NCI-H1092 (cell line): Measurements from ENCODE around the gene R3HCC1L.

Experiments used
- DNase-seq: peaks from one replicate; lab custom pipeline; 2025; lab: John Stamatoyannopoulos, UW

Gene R3HCC1L

DNA sequence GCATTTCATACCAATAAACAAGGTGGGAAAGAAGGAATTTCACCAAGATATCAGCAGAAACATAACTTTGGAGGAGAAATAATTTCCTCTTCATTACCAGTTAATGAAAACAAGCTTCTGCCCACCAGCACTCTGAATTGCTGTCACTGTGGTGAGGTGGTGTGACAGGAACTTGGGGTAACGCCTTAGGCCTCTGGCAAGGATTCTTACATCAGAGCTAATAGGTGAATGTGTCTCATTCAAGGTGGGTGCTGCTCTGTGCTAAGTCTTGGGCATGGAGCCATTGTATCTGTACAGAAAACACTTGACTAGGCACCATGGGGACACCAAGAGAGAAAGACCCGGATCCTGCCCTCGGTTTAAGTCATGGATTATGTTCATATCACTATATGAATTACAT lies 141.9 kb downstream of the R3HCC1L start:
- no peak for DNase-seq

DNA sequence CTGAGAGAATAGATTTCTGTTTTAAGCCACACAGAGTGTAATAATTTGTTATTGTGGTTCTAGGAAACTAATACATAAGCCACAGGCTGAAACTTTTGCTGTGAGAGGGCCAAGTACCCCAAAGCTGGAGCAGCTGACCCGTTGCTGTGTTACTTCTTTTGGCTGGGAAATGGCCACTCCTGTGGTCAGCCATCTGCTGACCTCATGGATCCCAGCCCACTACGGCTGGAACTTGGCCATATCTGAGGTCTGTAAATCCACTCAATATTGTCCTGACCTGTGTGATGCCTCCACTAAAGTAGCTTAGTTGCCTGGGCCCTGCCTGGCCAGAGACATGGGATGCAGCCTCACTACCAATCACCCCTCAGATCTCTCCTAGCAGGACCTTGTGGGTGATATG lies 151.0 kb downstream of the R3HCC1L start:
- no peak for DNase-seq

DNA sequence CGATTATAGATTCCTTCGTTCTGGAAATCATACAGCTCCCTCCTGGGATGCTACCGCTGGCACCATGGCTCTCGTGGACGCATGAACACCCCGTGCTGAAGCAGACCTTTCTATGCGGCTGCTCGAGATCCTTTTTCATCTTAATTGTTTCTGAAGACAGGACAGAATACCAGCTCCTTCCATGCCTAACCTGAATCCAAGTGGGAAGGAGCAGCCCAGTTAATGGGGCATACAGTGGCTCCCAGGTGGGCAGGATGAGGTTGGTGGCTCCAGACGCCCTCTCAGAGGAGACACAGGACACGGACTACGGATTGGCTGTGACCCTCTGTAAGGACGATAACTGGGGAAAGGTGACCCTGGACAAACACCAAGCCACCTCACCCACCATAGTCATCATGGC lies 152.0 kb downstream of the R3HCC1L start:
- no peak for DNase-seq

DNA sequence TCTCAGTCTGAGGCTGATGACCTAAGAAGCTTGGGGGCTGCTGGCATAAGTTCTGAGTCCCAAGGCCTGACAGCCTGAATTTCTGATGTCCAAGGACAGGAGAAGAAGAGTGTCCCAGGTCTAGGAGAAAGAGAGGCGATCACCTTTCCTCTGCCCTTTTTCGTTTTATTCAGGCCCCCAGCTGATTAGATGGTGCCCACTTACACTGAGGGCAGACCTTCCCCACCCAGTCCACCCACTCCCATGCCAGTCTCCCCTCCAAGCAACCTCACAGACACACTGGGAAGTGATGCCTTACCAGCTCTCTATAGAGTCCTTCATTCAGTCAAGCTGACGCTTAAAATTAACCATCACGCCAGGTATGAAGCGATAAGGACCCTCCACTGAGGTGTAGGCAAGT lies 152.9 kb downstream of the R3HCC1L start:
- no peak for DNase-seq

DNA sequence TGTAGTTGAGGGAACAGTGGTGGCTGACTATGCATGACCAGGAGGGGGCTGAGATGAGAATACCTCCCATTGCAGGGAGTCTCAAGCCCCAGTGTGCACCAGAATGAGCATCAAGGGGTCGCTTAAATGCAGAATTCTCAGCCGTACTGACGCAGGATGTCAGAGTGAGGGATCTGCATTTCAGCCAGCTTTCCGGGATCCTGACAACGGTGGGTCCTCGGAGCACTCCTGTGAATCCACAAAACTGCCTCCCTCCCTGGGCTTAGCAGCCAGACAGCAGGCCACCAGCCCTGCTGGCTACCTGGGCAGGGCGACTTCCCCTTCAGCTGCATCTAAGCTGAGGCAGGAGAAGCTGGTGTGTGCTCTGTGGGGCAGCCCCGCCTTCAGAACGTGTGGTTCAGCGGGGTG lies 155.3 kb downstream of the R3HCC1L start:
- no peak for DNase-seq

DNA sequence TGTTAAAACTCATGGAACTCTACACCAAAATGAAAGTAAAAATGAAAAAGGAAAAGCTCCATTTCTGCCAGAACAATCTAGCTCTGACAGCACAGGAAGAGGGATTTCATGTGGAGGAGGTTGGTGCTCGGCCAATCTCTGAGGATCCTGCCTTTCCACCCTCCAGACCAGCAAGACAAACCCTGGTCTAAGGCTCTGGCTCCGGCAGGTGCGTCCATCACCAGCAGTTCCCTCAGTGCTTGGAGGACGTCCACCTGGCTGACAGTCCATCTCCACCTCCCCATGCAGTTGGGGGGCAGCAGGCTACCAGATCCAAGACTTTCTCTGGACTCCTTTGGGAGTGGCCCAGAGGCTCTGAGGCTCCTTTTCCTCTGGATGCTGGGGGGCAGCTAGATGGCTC lies 158.5 kb downstream of the R3HCC1L start:
- no peak for DNase-seq

DNA sequence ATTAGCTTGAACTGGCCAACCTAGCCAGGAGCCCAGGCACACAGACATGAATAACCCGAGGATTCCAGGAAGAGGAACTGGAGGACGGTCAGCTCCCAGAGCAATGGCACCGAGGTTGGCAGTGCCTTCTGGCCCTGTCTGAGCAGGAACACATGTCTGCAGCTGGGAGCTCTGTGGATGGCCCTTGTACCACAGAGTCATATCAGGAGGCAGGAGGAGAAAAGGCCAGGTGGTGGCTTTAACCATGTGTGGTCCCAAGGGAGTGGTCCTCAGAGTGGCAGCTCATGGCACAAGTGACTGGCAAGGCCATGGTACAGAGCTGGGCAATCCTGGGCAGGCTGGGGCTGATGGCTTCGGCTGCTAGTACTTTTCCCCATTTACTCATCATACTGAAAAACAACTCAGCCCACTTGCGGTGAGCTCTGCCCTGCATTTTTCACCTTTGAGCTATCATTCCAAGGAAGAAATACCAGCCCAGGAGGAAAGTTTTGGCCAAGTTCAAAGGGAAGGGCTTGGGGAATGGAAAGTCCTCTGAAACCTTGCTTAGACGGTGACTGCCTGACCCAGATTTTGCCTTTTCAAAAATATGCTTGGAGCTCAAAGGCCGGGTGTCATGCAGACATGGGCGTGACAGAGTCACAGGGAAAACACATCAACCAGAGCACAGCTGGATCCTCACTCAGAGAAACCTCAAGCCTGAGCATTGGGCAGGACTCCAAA lies 159.3 kb downstream of the R3HCC1L start:
- DNase-seq = no peak

DNA sequence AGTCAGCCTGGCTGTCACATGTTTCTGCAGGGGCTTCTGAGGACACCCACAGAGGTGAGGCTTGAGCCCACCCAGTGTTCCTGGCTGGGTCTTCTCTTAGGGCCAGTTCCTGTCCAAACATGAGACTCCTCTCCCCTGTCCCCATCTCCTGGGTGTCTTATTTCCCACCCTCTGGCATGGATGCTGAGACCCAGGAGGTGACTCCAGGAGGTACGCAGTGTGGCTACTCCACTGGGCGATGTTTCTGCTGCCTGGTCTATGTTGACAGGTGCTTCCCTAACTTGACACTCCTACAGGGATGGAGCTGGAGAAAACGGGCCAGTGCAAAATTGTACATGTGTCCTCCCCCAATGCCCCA lies 159.8 kb downstream of the R3HCC1L start:
- no peak for DNase-seq
